Lower leg skin (tissue), 3 donors: ENCODE data around the gene ADGRV1.

Source experiments
- POLR2A ChIP-seq, 2 donors: fragments of 450-650 bp; IDR thresholded peaks; one replicate each; pipeline ENCODE4 v1.6.1; 2016 to 2017; ENCODE audit warnings: antibody characterized with exemption in 2 of 2, mild to moderate bottlenecking in 1 of 2, moderate library complexity in 1 of 2
- TF ChIP-seq, protein P1 (sequence below), 3 donors: fragments of 450-650 bp; IDR thresholded peaks; one replicate each; pipeline ENCODE4 v1.5.1; 2016; ENCODE audit warnings: antibody characterized with exemption in 3 of 3, mild to moderate bottlenecking in 3 of 3, moderate library complexity in 2 of 3

DNA sequence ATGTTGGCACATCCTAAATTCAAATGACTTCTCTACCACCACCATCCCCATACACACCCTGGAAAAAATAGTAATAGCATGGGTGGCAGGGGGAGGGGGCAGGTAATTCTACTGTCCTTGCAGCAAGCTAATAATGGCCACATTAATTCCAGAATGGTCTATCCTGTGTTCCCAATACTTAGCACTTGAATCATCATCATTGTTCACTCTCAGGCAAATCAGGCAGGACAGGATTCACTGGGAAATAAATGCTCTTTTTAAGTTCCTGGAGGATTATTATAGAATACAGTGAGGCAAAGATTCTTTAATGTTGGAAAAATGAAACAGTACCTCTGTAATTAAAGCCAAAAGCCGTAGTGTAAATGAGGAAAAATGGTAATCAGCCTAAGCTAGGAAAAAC, 570.0 kb downstream of the ADGRV1 start:
- TF ChIP-seq POLR2A (IDR thresholded peaks at IDR 0.05): no peak
- TF ChIP-seq, protein P1, sequence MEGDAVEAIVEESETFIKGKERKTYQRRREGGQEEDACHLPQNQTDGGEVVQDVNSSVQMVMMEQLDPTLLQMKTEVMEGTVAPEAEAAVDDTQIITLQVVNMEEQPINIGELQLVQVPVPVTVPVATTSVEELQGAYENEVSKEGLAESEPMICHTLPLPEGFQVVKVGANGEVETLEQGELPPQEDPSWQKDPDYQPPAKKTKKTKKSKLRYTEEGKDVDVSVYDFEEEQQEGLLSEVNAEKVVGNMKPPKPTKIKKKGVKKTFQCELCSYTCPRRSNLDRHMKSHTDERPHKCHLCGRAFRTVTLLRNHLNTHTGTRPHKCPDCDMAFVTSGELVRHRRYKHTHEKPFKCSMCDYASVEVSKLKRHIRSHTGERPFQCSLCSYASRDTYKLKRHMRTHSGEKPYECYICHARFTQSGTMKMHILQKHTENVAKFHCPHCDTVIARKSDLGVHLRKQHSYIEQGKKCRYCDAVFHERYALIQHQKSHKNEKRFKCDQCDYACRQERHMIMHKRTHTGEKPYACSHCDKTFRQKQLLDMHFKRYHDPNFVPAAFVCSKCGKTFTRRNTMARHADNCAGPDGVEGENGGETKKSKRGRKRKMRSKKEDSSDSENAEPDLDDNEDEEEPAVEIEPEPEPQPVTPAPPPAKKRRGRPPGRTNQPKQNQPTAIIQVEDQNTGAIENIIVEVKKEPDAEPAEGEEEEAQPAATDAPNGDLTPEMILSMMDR (IDR thresholded peaks at IDR 0.05): no peak
